Muscle of leg (tissue), 11 donors: ENCODE measurements around the gene RAP1GAP. TPM values are rescaled to one million over a fixed set of nuclear protein-coding genes. Genes with fewer than 3 reads are reported as not detected.

Experiments
- DNase-seq: peaks from one replicate; pipeline ENCODE4 v3.0.0; 2013
- H3K27ac ChIP-seq: one replicate; pipeline ENCODE4 v1.5.1; 2013; ENCODE audit warnings: mild to moderate bottlenecking, low read length, control low read depth
- H3K27me3 ChIP-seq: one replicate; pipeline ENCODE4 v1.6.1; 2013; ENCODE audit warnings: low read length; ENCODE audit not compliant: control insufficient read depth, insufficient read depth
- H3K36me3 ChIP-seq: one replicate; pipeline ENCODE4 v1.6.1; 2013; ENCODE audit warnings: low read length; ENCODE audit not compliant: control insufficient read depth, insufficient read depth
- H3K4me1 ChIP-seq: one replicate; pipeline ENCODE4 v1.6.1; 2013; ENCODE audit warnings: low read length; ENCODE audit not compliant: control insufficient read depth, insufficient read depth
- H3K4me3 ChIP-seq: one replicate; pipeline ENCODE4 v1.5.1; 2013; ENCODE audit warnings: low read length, control low read depth
- H3K9me3 ChIP-seq: replicated peaks from 2 replicates; pipeline ENCODE4 v1.6.1; 2013; ENCODE audit warnings: low read depth, low read length; ENCODE audit not compliant: control insufficient read depth
- WGBS: methylation state at CpG from one replicate; pipeline ENCODE4 v1.1.5; 2013; ENCODE audit warnings: missing lambda C conversion rate; ENCODE audit not compliant: insufficient coverage; 5-methylcytosine and 5-hydroxymethylcytosine counted together
- polyA plus RNA-seq, 8 donors: library from polyadenylated mRNA; unstranded; fragments of 120-200 nt; gene quantifications; one replicate each; pipeline versions ENCODE4 v1.2.1 to v1.2.3, GENCODE V29; 2013; ENCODE audit warnings: inconsistent platforms in 1 of 8, low replicate concordance in 1 of 8; ENCODE audit not compliant: insufficient read length in 8 of 8, insufficient read depth in 1 of 8
- total RNA-seq: library from RNA; stranded (reverse); fragments of 120-200 nt; gene quantifications from one replicate; pipeline ENCODE4 v1.2.4, GENCODE V29; 2013

RAP1GAP gene
- total and polyA plus RNA-seq, 9 donors: 0.62 to 4.9 (median 1.8) TPM

- Histone ChIP-seq H3K27ac (no peak overlapping the region), H3K9me3 (no peaks in the 10 kb centered on the region), H3K36me3 (no peaks in the 10 kb centered on the region), H3K27me3 (peaks cover 11% of the 10 kb centered on the region), H3K4me1 (peaks cover 9% of the 10 kb centered on the region), H3K4me3 (no peak overlapping the region)
- DNase-seq: no peak
- WGBS: 77% methylated on average over 15 of the region's 15 CpGs
These were observed 69.8 kb downstream of the RAP1GAP start for GRCh38 chr1:21599402-21599801.

- Histone ChIP-seq H3K4me1 (peaks cover 9% of the 10 kb centered on the region), H3K27me3 (peaks cover 16% of the 10 kb centered on the region)
These were observed 70.3 kb downstream of the RAP1GAP start for GRCh38 chr1:21598904-21599303.

GRCh38 chr1:21598417-21598816 lies 70.7 kb downstream of the RAP1GAP start:
- no peaks in the 10 kb centered on the region for H3K9me3 ChIP-seq
- H3K4me1 ChIP-seq: peaks cover 9% of the 10 kb centered on the region
- H3K27me3 ChIP-seq: peaks cover 16% of the 10 kb centered on the region
- H3K4me3 ChIP-seq: no peak overlapping the region
- no peak for DNase-seq
- WGBS: 40% methylated on average over 1 of the region's 7 CpGs
- H3K36me3 ChIP-seq: no peaks in the 10 kb centered on the region
- H3K27ac ChIP-seq: no peak overlapping the region

More at GRCh38 chr1:21598904-21599303, 70.3 kb downstream of the RAP1GAP start:
- Histone ChIP-seq H3K4me3 (no peak overlapping the region), H3K9me3 (no peaks in the 10 kb centered on the region), H3K36me3 (no peaks in the 10 kb centered on the region), H3K27ac (no peak overlapping the region)
- WGBS: 71% methylated on average over 8 of the region's 8 CpGs
- DNase-seq: no peak

GRCh38 chr1:21597753-21598152 lies 71.4 kb downstream of the RAP1GAP start:
- DNase-seq: no peak
- no peak overlapping the region for H3K27ac ChIP-seq
- no peaks in the 10 kb centered on the region for H3K9me3 ChIP-seq
- 39% methylated on average over 8 of the region's 19 CpGs for WGBS
- peaks cover 17% of the 10 kb centered on the region for H3K27me3 ChIP-seq
- H3K4me3 ChIP-seq: no peak overlapping the region
- H3K4me1 ChIP-seq: peaks cover 9% of the 10 kb centered on the region
- H3K36me3 ChIP-seq: no peaks in the 10 kb centered on the region

- H3K4me3 ChIP-seq: no peak overlapping the region
- no peak overlapping the region for H3K27ac ChIP-seq
- H3K4me1 ChIP-seq: peaks cover 9% of the 10 kb centered on the region
- H3K9me3 ChIP-seq: no peaks in the 10 kb centered on the region
- H3K27me3 ChIP-seq: peaks cover 17% of the 10 kb centered on the region
- DNase-seq: no peak
- no peaks in the 10 kb centered on the region for H3K36me3 ChIP-seq
- WGBS: 71% methylated on average over 1 of the region's 2 CpGs
These were observed 72.5 kb downstream of the RAP1GAP start for GRCh38 chr1:21596628-21597027.

GRCh38 chr1:21596174-21596573 lies 73.0 kb downstream of the RAP1GAP start:
- Histone ChIP-seq H3K36me3 (no peaks in the 10 kb centered on the region), H3K27me3 (peaks cover 17% of the 10 kb centered on the region), H3K4me1 (peaks cover 9% of the 10 kb centered on the region), H3K27ac (no peak overlapping the region), H3K9me3 (no peaks in the 10 kb centered on the region), H3K4me3 (no peak overlapping the region)
- 55% methylated on average over 6 of the region's 11 CpGs for WGBS
- peak; percentile 64 for DNase-seq

GRCh38 chr1:21594935-21595897 lies 73.9 kb downstream of the RAP1GAP start:
- Histone ChIP-seq H3K27ac (no peak overlapping the region), H3K4me1 (peaks cover 17% of the 10 kb centered on the region), H3K4me3 (no peak overlapping the region), H3K27me3 (peaks cover 23% of the 10 kb centered on the region), H3K9me3 (no peaks in the 10 kb centered on the region), H3K36me3 (no peaks in the 10 kb centered on the region)
- peak; percentile 48 for DNase-seq
- whole genome bisulfite sequencing: 63% methylated on average over 20 of the region's 26 CpGs

- no peak for DNase-seq
- Histone ChIP-seq H3K27ac (no peak overlapping the region), H3K36me3 (no peaks in the 10 kb centered on the region), H3K9me3 (no peaks in the 10 kb centered on the region), H3K4me1 (peaks cover 23% of the 10 kb centered on the region), H3K4me3 (no peak overlapping the region), H3K27me3 (peaks cover 22% of the 10 kb centered on the region)
- WGBS: 42% methylated on average over 10 of the region's 11 CpGs
These were observed 74.7 kb downstream of the RAP1GAP start for GRCh38 chr1:21594501-21594900.

GRCh38 chr1:21593231-21593630 lies 75.9 kb downstream of the RAP1GAP start:
- Histone ChIP-seq H3K9me3 (no peaks in the 10 kb centered on the region), H3K4me1 (peaks cover 23% of the 10 kb centered on the region), H3K27ac (no peak overlapping the region), H3K4me3 (no peak overlapping the region), H3K36me3 (no peaks in the 10 kb centered on the region), H3K27me3 (peaks cover 19% of the 10 kb centered on the region)
- WGBS: 58% methylated on average over 7 of the region's 8 CpGs
- no peak for DNase-seq

- Histone ChIP-seq H3K27me3 (peaks cover 28% of the 10 kb centered on the region), H3K27ac (no peak overlapping the region), H3K9me3 (no peaks in the 10 kb centered on the region), H3K4me3 (no peak overlapping the region), H3K36me3 (no peaks in the 10 kb centered on the region), H3K4me1 (peaks cover 23% of the 10 kb centered on the region)
- DNase-seq: no peak
- WGBS: 64% methylated on average over 9 of the region's 12 CpGs
These were observed 76.9 kb downstream of the RAP1GAP start for GRCh38 chr1:21592086-21592865.
